IPS DF 19.7 (cell line): ENCODE results near the gene NXT1.
"Not testable (repeated sequence)": the region's sequence is repeated elsewhere in the genome, so short reads cannot be mapped to it uniquely, and the experiment has no call there.

Experiments
- DNase-seq: peaks from one replicate; pipeline ENCODE4 v3.0.0-alpha.2; 2013; ENCODE audit warnings: low read depth, low spot score

NXT1 gene

DNA sequence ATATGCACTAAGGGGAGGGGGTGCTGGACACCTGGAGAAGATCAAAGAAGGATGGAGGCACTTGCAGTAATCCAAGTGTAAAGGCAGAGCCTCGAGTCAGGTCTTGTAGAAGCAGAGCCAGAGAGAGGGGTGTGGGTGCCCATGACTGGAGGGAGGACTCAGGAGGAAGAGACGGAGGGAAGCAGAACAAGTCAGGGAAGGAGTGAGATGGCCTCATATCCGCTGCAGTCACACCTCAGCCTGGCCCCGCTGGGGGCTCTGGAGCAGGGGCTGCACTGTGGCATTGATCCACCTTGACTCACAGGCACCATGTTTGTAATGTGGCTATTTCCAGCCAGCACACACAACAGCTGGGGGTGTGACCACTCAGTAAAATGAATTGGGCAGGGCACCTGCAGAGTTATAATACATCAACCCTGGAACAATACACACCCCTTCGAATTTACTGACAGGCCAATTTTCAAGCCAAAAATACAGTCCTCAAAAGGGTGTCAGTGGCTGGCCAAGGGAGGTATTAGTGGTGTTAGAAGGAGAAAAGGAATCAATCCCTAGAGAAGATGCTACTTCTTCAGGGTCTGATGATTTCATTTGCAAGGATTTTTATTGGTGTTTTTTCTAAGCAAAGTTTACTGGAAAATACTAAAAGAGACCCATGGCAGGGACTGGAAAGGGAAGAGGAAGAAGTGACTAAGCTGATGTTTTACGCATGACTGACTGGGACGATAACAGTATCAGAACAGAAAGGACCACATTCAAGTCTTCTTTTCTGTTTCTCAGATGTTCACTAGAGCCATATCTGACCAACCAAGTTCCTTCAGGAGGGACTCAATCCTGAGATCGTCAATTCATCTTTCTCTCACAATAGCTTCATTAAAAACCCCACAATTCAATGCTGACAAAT is 18.9 kb upstream of the NXT1 start:
- DNase-seq = no peak

DNA sequence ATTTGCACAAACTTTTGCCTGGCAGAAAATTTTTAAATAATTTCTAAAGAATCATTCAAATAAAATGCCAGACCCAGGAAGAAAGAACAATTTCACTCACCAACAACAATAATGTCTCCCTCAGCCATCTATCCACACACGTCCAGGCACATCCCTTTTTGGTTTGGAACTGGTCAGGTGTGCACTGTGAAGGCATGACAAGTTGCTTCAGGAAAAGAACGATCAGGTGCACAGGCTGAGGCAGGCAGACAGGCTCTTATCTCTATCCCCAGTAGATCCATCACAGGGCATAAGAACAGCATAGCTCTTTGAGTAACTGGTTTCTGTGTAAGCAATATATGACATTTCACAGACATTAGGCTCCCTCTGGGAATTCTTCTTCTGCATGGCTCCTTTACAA is 18.1 kb upstream of the NXT1 start:
- no peak for DNase-seq

DNA sequence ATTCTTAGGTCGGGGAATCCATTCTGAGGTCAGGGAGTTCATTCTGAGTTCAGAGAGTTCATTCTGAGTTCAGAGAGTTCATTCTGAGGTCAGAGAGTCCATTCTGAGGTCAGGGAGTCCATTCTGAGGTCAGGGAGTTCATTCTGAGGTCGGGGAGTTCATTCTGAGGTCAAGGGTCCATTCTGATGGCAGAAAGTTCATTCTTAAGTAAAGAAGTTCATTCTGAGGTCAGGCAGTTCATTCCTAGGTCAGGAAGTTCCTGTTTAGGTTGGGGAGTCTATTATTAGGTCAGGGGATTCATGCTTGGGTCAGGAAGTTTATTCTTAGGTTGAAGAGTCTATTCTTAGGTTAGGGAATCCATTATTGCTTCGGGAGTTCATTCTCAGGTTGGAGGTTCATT is 16.5 kb upstream of the NXT1 start:
- no peak for DNase-seq

DNA sequence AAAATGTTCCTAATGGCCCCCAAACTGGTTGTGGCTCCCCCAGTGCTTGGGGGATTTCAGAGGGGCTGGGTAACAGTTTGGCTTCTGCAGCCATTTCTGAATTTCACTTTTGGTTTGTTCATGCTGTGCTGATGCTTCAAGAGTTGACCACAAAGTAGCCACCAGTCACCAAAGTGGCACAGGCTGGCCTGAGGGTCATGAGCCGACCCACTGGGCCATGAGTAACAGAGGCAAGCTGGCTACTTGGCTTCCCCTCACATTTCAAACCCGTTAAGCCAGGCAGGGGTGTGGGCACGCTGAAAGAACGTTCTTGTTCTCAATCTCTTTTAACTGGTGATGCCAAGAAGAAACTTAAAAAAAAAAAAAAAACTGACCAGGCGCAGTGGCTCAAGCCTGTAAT is 15.1 kb upstream of the NXT1 start:
- no peak for DNase-seq

DNA sequence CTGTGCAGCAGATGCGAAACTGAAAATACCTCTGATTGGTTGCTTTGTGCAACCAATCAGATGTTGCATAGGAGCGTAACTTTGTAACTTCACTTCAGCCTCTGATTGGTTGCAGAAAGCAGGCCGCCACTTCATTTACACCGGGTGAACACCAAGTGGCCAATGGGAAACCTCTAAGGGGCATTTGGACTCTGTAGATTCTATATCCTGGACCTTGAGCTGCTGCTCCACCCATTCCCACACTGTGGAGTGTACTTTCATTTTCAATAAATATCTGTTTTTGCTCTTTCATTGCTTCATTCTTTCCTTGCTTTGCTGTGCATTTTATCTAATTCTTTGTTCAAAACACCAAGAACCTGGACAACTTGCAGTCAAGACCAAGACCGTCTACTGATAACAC is 14.1 kb upstream of the NXT1 start:
- no peak for DNase-seq

DNA sequence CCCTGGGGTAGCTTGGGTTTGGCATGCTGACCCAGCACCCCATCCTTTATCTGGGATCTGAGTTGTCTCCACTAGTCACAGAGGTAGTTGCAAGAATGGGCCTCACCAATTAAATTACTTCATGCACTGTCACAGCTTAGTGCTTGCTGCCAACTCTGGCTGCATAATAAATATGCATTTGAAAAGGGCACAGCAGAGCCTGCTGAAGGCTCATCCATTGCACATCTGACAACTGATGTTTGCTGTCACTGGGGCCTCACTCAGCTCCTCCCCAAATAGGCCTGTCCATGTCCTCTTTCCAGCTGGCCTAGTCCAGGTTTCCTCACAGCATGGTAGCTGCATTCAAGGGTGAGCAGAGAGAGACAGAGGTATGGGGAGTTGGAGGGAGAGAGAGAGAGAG is 13.3 kb upstream of the NXT1 start:
- DNase-seq = no peak

DNA sequence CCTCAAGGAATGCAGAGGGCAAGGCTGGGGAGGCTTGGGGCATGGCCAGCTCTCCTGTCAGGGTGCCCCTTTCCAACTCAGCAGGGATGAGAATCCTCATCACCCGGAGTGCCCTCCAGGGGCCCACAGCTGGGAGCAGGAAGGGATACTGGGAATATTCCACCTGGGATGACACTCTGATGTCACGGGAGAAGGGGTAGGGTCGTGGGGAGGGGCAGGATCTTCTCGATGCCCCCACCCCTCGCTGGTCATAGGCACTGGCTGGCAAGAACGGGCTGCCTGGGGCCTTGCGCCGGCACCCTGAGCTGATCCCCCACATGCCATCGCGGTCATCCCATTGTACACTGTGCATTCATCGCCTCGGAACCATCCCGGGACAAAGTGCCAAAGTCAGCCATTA is 10.6 kb upstream of the NXT1 start:
- DNase-seq = no peak

DNA sequence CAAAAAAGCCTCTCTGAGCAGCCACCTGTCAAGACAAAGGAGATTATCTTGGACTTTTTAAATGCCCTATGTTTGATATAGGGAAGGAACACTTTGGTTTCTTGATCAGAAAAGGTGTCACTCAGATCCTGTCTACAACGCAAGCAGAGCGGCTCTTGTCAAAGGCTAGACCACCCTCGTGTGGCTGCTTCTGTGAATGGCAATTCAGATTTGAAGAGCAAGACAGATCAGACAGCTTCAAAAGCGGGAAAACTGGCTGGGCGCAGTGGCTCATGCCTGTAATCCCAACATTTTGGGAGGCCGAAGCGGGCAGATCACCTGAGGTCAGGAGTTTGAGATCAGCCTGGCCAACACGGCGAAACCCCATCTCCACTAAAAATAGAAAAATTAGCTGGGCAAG is 10.1 kb upstream of the NXT1 start:
- no peak for DNase-seq

DNA sequence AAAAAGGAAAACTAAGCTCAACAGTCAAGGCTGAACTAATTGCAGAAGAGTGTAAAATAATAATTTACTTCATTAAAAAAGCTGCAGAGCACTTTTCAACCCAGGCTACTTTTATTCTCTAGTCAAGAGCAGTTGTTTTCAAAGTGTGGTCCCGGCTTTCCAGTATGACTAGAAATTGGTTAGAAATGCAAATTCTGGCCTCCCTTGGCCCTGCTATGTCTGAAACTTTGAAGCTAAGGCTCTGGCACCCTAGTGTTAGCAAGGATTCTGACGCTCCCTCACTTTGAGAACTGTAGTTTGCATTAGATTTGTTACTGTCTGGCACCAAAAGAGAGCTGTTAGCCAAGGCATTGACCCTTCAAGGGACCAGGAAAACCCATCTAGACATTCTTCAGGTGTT is 9.5 kb upstream of the NXT1 start:
- no peak for DNase-seq

DNA sequence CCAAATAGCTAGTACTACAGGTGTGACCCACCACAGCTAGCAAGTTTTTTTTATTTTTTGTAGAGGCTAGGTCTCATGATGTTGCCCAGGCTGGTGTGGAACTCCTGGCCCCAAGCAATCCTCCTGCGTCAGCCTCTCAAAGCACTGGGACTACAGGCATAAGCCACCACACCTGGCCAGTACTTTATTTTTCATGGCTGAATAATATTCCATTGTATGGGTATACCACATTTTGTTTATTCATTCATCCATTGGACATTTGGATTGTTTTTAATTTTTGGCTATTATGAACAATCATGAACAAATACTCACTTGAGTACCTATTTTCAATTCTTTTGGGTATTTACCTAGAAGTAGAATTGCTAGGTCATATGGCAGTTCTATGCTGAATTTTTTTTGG is 7.0 kb upstream of the NXT1 start:
- DNase-seq = no peak

DNA sequence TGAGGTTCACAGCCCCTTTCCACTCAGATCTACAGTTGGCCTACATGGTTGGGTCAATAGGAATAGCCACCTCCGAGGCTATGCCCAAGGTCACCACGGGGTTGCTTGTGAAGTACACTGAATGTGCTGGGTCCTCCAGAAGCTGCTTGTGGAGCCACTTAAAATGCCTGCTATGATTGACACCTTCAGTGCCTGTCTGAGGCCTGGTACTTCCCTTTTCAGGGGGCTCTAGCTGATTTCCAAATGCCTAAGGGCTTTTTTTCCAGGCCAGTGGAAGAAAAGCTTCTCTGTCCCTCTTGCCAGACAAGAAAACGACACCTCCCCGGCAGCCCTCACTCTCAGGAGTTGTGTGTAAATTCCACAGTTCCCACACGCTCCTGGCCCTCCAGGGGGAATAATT is 6.3 kb upstream of the NXT1 start:
- DNase-seq = no peak

DNA sequence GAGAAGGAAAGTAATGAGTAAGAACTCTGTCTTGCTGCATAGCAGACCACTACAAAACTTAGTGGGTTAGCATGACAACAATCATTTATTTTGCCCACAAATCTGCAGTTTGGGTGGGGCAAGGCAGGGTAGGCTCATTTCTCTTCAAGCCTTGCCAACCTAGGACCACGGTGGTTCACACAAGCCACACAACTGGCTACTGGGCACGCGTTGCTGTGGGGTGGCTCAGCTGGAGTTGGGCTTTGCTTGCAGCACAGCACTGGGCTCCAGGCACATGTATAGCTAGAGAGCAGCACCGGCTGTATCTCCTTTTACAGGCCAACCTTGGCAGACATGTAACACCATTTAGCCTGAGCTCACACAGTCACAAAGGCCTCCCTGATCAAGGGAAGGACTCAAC is 4.6 kb upstream of the NXT1 start:
- DNase-seq = no peak

DNA sequence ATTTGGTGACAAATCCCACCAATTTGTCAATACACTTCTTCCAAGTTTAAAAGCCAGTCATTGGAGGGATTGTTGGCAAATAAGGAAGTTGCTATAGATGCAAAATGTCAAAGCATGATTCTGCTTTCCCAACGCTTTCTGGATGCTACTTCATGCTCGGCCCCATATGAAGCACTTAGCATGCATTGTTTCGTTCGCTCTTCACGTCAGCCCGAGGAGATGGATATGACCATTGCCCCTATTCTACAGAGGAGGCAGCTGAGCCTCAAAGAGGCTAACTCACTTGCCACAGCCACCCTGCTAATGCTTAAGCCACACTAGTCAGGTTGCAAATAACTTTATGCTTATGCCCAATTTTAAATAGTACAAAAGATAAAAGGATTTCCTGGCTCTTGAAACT is 2.8 kb upstream of the NXT1 start:
- no peak for DNase-seq

DNA sequence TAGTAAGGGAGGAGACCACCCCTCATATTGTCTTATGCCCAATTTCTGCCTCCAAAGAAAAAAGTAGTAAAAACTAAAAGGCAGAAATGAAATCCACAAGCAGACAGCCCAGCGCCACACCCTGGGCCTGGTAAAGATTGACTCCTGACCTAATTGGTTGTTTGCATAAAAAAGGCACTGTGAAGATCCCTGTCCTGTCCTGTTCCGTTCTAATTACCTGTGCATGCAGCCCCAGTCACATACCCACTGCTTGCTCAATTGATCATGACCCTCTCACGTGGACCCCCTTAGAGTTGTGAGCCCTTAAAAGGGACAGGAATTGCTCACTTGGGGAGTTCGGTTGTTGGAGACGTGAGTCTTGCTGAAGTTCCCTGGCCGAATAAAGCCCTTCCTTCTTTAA is 2.1 kb upstream of the NXT1 start:
- not testable (repeated sequence) for DNase-seq

DNA sequence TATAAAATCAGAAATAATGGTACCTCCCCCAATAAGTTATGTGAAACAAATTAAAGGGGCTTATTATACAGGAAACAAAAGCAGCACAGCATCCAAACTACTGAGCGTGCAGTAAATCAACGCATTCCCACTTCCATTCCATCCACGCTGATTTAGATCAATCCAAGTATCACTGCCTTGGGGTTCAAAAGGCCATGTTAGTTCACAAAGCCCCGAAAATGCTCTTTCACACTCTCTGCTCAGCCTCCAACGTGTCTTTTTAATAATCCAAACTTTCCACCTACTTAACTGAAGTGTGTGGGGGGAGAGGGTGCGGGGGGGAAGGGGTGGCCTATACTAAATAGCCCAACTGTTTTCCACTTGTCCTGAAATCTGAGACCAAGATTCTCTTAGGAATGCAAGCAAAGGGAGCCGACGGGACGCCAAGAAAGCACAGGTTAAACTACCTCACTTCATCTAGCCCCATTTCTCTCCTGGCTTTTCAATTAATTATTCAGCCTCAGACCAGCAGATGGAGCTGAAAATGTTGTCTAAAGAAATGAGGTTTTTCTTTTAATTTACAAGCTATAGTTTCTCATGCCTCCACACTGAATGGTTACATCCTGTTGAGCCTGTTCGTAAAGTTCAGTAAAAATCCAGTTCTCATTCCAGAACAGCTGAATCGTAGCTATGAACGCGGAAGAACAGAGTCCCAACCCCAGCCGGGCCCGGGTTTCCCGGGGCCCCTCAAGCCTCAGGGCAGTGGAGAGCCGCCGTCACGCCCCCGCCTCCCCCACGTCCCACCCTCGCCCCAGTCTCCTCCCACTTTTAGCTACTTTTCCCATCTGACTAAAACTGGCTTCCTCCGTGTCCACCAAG is 1.0 kb upstream of the NXT1 start:
- DNase-seq = no peak

DNA sequence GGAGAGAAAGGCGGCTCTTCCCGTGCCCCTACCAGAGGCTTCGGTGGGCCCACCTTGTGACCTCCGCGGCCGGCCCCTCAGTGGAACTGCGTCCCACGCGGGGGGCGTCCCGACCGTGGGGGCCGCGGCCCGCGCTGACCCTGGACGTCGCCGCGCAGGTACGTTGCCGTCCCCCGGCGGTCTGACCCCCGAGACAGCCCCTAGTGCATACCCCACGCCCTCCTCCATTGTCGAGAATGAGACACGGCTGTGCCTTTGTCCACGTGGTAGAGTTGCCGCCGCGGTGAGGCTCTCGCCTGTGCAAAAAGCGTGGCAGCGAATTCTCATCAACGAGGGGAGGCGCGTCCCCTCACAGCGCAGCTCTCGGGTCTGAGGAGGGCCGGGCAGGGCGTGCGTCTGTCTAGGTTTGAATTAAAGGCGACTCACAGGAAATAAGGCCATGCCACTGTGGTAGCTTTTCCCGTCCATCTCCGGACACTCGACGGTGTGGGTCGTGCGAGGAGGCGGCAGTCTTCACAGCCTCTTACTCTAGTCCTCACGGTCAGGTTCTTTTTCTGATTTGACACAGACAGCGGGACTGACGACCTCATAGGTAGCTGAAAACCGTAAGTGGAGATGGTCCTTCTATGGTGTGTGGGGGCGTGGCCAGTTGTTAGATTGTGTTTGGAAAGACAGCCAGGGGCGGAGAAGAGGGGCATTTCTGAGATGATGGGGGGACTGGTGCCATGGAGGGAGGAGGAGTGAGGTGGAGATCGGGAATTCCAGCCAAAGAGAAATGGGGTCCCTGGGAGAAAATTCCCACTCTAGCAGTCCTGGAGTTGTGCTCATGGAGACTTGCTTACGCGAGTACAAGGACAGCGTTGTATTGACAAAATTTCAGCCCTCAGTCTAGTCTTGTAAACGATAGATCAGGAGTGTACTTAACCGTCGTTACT is 580 bp downstream of the NXT1 start:
- DNase-seq = no peak

DNA sequence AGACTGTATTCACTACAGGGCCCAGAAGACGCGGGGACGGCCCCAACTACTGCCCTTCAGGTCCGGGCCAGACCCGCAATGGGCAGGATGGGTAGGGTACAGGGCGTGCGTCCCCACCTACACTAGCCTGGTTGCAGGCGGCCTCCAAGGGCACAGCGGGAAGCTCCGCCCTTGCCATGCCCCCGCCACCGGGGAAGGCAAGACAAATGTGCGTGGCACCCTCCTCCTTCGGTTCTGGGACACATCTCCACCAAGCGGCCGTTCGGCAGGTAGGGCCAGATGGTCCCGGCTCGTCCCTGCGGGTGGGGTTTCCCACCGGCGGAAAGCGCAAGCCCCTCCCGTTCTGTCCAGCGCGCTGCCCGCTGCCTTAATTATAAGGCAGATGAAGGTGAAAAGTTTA is 5.6 kb downstream of the NXT1 start:
- no peak for DNase-seq

DNA sequence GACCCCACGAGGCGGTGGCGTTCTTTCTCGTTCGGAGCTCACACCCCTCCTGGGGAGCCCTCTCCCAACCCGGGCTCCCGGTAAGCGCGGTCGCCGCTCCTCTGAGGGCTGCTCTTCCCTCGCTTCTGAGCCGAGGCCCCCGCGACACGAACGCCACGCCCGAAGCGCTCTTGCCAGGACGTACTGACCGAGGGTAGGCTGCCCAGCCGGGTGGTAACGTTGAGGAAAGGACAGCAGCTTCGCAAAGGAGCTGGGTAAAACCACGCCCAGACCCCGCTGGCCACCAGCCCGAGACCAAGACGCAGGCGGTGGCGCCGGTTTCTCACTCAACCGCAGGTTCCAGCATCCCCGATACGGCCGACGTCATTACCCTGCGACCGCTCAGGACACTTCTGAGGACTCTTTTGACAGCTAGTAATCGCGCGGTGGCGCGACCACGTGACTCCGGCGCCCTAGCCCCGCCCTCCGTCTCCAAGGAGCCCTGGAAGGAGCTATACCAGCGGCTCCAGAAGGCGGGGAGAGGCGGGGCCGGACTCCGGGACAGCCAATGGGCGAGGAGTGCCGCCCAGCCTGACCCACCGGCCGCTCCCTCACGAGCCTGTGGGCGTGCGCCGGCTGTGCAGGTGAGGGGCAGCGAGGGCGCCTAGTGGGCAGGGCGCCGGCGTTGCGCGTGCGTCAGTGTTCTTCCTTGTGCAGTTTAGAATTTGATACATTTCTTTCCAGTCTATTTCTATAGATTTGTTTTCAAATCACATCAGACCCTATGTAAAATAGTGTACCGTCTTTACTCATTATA is 7.4 kb downstream of the NXT1 start:
- DNase-seq = peak; percentile 97

DNA sequence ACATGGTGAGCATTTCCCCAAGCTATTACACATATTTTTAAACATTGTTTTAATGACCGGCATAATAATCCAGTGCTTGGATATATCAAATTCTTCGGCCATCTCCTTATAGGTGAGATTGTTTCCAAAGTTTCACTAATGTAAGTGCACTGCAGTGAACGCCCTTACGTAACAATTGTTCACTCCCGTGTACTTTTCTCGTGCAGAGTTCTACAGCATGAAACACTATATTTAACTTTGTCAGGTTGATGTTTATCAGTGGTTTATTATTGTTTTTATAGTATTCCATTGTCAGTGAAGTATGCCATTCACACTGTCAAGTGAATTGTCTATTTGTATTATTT is 7.9 kb downstream of the NXT1 start:
- DNase-seq = no peak

DNA sequence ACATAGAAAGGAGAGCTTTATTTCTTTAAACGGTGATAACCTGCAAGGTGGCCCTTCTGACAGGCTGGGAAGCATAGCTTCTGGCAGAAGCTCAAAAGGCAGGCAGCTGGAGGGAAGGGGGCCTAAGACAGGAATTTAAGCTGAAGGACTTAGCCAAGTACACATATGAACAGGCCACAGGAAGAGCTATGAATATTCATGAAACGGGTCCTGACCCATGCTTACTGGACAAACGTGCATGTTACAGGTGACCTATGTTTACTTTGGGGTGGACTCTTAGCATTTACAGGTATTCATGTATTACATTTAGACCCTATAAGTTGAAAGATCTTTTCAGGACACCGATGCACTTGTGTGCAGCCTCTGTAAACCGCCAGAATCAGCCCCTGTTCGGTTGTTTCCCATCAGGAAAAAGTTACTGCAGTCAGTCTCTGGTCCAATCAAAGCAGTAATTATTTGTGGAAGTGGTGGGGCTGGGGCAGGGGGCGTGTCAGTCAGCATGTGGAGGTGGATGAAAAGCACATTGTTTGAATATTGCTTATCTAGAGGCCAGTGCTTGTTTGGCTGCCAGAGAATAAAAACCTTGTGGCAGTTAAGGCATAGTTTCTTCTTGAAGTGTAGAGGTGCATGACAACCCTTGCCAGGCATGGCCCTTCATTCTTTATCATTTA is 8.5 kb downstream of the NXT1 start:
- DNase-seq = no peak

DNA sequence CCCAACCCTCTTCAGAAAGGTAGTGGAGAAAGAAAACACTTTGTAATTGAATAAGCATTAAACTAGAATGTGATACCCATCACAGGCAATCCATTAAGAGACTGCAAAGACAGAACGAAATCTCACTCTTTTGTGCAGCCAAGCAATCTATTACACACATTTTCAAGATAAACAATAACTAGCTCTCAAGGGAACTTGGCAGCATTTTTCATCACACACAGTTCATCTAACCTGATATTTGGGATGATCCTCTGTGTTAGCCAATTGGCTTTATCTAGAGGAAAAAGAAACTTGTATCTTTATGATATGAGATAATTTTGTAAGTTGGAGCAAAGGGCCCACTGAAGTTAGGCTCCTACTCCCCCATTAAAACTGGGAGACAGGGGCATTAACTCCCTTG is 9.9 kb downstream of the NXT1 start:
- no peak for DNase-seq
